ENCODE data around the gene FALEC. TPM values are rescaled to one million over a fixed set of nuclear protein-coding genes. Genes with fewer than 3 reads are reported as not detected.
A peak's percentile ranks its signal among the peaks of the same experiment; 100 is the strongest.
"Not testable (repeated sequence)": the region's sequence is repeated elsewhere in the genome, so short reads cannot be mapped to it uniquely, and the experiment has no call there.

The FALEC gene
- total and polyA plus RNA-seq, 8 donors = 0.50 to 1.9 (median 1.2) TPM; not detected in 2

- peaks cover 76 to 91% of the 10 kb centered on the region in 2 donors for H3K4me1 ChIP-seq
- peak overlapping the region; percentile 100 for H3K27ac ChIP-seq
- no peaks in the 10 kb centered on the region for H3K27me3 ChIP-seq
- peaks cover 0 to 14% of the 10 kb centered on the region in 2 donors for H3K36me3 ChIP-seq
- ATAC-seq = no peak
- no peaks in the 10 kb centered on the region for H3K9me3 ChIP-seq
- intact Hi-C loops (cut with DNase I) = loop anchor here in 1 of 2 donors (5.0 kb wide), 1 partner anchor 59 kb away; no protein-coding TSS in a partner anchor
- DNase-seq = peak in 1 of 4 donors; percentile 83
- no peak for TF ChIP-seq CTCF (IDR thresholded peaks at IDR 0.05)
- H3K4me3 ChIP-seq = peak overlapping the region in 1 of 2 donors; percentile 50
Observed at GRCh38 chr1:150563340-150564038, 47.9 kb downstream of the FALEC start.

- intact Hi-C loops (cut with DNase I) = loop anchor here in 1 of 2 donors (5.0 kb wide), 1 partner anchor 58 kb away; no protein-coding TSS in a partner anchor
- Histone ChIP-seq H3K27ac (peak overlapping the region; percentile 100), H3K27me3 (no peaks in the 10 kb centered on the region), H3K4me3 (no peak overlapping the region), H3K4me1 (peaks cover 81 to 91% of the 10 kb centered on the region in 2 donors), H3K36me3 (peaks cover 0 to 5% of the 10 kb centered on the region in 2 donors), H3K9me3 (no peaks in the 10 kb centered on the region)
- no peak for DNase-seq
- no peak for ATAC-seq
- no peak for TF ChIP-seq CTCF (IDR thresholded peaks at IDR 0.05)
Observed at GRCh38 chr1:150564051-150564991, 48.8 kb downstream of the FALEC start.

- ATAC-seq; H3K9me3 ChIP-seq; intact Hi-C loops (cut with DNase I); H3K4me3 ChIP-seq; H3K27me3 ChIP-seq; DNase-seq: not testable (repeated sequence)
- Histone ChIP-seq H3K4me1 (peaks cover 77 to 91% of the 10 kb centered on the region in 2 donors), H3K36me3 (peaks cover 0 to 14% of the 10 kb centered on the region in 2 donors), H3K27ac (peak overlapping the region; percentile 100)
Observed at GRCh38 chr1:150565240-150565991, 49.9 kb downstream of the FALEC start.

- H3K36me3 ChIP-seq = peaks cover 0 to 27% of the 10 kb centered on the region in 2 donors
- peaks cover 81 to 98% of the 10 kb centered on the region in 2 donors for H3K4me1 ChIP-seq
- TF ChIP-seq CTCF (IDR thresholded peaks at IDR 0.05) = no peak
- ATAC-seq (no peak), DNase-seq (no peak)
- intact Hi-C loops (cut with DNase I) = no loop called here
- no peaks in the 10 kb centered on the region for H3K9me3 ChIP-seq
- H3K4me3 ChIP-seq = peak overlapping the region in 1 of 2 donors; percentile 32
- peak overlapping the region; percentile 100 for H3K27ac ChIP-seq
- H3K27me3 ChIP-seq = no peaks in the 10 kb centered on the region
Observed at GRCh38 chr1:150566589-150567340, 51.2 kb downstream of the FALEC start.

GRCh38 chr1:150567341-150567716 lies 51.8 kb downstream of the FALEC start:
- peak in 1 of 4 donors; percentile 54 for DNase-seq
- no peaks in the 10 kb centered on the region for H3K9me3 ChIP-seq
- H3K4me1 ChIP-seq = peaks cover 78 to 100% of the 10 kb centered on the region in 2 donors
- TF ChIP-seq CTCF (IDR thresholded peaks at IDR 0.05) = no peak
- ATAC-seq = peak; percentile 0
- peak overlapping the region; percentile 100 for H3K27ac ChIP-seq
- H3K4me3 ChIP-seq = peak overlapping the region; percentile 4 to 32
- peaks cover 0 to 32% of the 10 kb centered on the region in 2 donors for H3K36me3 ChIP-seq
- intact Hi-C loops (cut with DNase I) = no loop called here
- no peaks in the 10 kb centered on the region for H3K27me3 ChIP-seq
